Lung (tissue), 12 donors: Measurements from ENCODE around the gene FAM149A. TPM values are rescaled to one million over a fixed set of nuclear protein-coding genes. Genes with fewer than 3 reads are reported as not detected.

Source experiments
- ATAC-seq: fragments of 200-7000 bp; cut with Tn5 transposase; one replicate; pipeline ENCODE4 v1.9.1; 2020; ENCODE audit warnings: moderate number of reproducible peaks; ENCODE audit not compliant: insufficient read depth, low FRiP score
- DNase-seq, 3 donors: peaks; one replicate each; pipeline ENCODE4 v3.0.0-alpha.2; 2013 to 2017
- H3K27ac ChIP-seq, 2 donors: one replicate each; pipeline ENCODE4 v1.5.1; 2013; ENCODE audit warnings: mild to moderate bottlenecking in 2 of 2, moderate library complexity in 2 of 2, control low read depth in 1 of 2, inconsistent platforms in 1 of 2, low read depth in 1 of 2, low read length in 1 of 2
- H3K27me3 ChIP-seq, 3 donors: one replicate each; pipeline ENCODE4 v1.5.1; 2013; ENCODE audit warnings: low read length in 2 of 3; ENCODE audit not compliant: control insufficient read depth in 3 of 3, insufficient read depth in 3 of 3
- H3K36me3 ChIP-seq, 4 donors: one replicate each; pipeline ENCODE4 v1.5.1; 2013; ENCODE audit warnings: low read length in 4 of 4, mild to moderate bottlenecking in 1 of 4, moderate library complexity in 1 of 4; ENCODE audit not compliant: control insufficient read depth in 4 of 4, insufficient read depth in 4 of 4
- H3K4me1 ChIP-seq, 5 donors: one replicate each; pipeline ENCODE4 v1.5.1; 2013; ENCODE audit warnings: low read length in 5 of 5, mild to moderate bottlenecking in 2 of 5, moderate library complexity in 1 of 5; ENCODE audit not compliant: control insufficient read depth in 5 of 5, insufficient read depth in 5 of 5
- H3K4me3 ChIP-seq: one replicate; pipeline ENCODE4 v1.5.1; 2013; ENCODE audit warnings: mild to moderate bottlenecking, control low read depth, moderate library complexity
- H3K9ac ChIP-seq, 2 donors: one replicate each; pipeline ENCODE4 v1.5.1; 2013; ENCODE audit warnings: low read length in 2 of 2, control low read depth in 1 of 2; ENCODE audit not compliant: insufficient read depth in 1 of 2
- H3K9me3 ChIP-seq, 4 donors: one replicate each; pipeline ENCODE4 v1.5.1; 2013; ENCODE audit warnings: low read length in 3 of 4, mild to moderate bottlenecking in 1 of 4, moderate library complexity in 1 of 4; ENCODE audit not compliant: control insufficient read depth in 4 of 4, insufficient read depth in 3 of 4
- WGBS, 2 donors: extraction: QIAGEN DNeasy Blood & Tissue Kit; methylation state at CpG; one replicate each; pipeline ENCODE4 v1.1.7; 2013; 5-methylcytosine and 5-hydroxymethylcytosine counted together
- polyA plus RNA-seq, 2 donors: library from polyadenylated mRNA; stranded (reverse); fragments of 200-250 nt; gene quantifications; one replicate each; pipeline ENCODE4 v1.2.1, GENCODE V29; 2013
- total RNA-seq, 2 donors: library from RNA; depleted of rRNA in 1 of 2; stranded (reverse); fragments of >200 nt in 1 of 2; gene quantifications; one replicate each; pipeline ENCODE4 v1.2.1, GENCODE V29; 2014 to 2021
- TF ChIP-seq, protein P1 (sequence below): IDR thresholded peaks from 2 replicates; pipeline ENCODE4 v1.5.1; 2012; ENCODE audit warnings: mild to moderate bottlenecking; ENCODE audit errors: control extremely low read depth, extremely low read depth
- donor health status: control.
- donor health status: control.
- donor health status: Bipolar disorder and iron deficiency.
- donor health status: healthy.
- donor health status: DM: yes; HTN: yes; CAD: no.

Gene FAM149A
- total and polyA plus RNA-seq, 4 donors: 2.5 to 14.8 (median 13.0) TPM

DNA sequence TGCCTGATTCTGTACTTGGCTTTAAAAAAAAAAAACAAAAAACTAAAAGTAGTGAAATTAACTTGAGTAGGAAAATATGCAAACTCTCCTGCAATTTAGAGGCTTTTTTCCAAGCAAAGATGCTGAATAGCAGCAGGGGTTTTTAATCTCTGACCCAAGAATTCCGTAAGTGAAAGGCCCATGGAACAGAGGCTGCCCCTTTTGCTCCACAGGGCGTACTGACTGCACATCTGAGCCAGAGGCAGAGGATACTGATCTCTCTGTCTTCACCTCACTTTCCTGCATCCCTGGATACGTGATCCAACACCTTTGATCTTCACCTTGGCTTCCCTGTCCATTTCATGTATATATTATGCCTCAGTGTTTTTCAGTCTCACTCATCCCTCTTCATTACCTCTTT is 3.9 kb downstream of the FAM149A start:
- no peak overlapping the region for H3K4me3 ChIP-seq
- no peak for ATAC-seq
- H3K9me3 ChIP-seq: no peaks in the 10 kb centered on the region
- H3K36me3 ChIP-seq: peaks cover 0 to 2% (median 0%) of the 10 kb centered on the region in 4 donors
- TF ChIP-seq, protein P1, sequence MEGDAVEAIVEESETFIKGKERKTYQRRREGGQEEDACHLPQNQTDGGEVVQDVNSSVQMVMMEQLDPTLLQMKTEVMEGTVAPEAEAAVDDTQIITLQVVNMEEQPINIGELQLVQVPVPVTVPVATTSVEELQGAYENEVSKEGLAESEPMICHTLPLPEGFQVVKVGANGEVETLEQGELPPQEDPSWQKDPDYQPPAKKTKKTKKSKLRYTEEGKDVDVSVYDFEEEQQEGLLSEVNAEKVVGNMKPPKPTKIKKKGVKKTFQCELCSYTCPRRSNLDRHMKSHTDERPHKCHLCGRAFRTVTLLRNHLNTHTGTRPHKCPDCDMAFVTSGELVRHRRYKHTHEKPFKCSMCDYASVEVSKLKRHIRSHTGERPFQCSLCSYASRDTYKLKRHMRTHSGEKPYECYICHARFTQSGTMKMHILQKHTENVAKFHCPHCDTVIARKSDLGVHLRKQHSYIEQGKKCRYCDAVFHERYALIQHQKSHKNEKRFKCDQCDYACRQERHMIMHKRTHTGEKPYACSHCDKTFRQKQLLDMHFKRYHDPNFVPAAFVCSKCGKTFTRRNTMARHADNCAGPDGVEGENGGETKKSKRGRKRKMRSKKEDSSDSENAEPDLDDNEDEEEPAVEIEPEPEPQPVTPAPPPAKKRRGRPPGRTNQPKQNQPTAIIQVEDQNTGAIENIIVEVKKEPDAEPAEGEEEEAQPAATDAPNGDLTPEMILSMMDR: no peak
- no peaks in the 10 kb centered on the region for H3K27me3 ChIP-seq
- WGBS, 2 donors: 84 to 87% methylated on average over 3 of the region's 3 CpGs
- H3K4me1 ChIP-seq: peaks cover 0 to 15% (median 6%) of the 10 kb centered on the region in 5 donors
- DNase-seq: no peak
- no peak overlapping the region for H3K27ac ChIP-seq
- H3K9ac ChIP-seq: no peak overlapping the region

DNA sequence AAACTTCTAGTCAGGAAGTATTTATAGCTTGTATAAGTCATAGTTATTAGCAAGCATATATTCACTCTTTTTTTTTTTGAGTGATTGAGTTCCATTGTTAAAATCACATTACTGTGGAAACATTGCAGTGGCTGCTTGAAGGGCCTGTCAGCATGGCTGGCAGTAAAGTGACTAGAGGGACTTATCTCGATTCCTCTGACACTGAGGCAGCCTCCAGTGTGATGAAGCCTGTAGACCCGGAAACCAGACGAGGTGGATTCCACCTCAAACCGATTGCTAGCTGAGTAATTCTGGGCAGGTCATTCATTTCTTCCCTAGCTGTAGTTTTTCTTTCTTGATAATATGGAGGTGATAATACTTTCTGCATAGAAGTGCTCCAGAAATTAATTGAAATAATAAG is 4.7 kb downstream of the FAM149A start:
- DNase-seq (no peak), ATAC-seq (no peak)
- TF ChIP-seq, protein P1: no peak
- Histone ChIP-seq H3K27me3 (no peaks in the 10 kb centered on the region), H3K36me3 (peaks cover 0 to 2% (median 0%) of the 10 kb centered on the region in 4 donors), H3K4me1 (peaks cover 0 to 15% (median 6%) of the 10 kb centered on the region in 5 donors), H3K4me3 (no peak overlapping the region), H3K27ac (no peak overlapping the region), H3K9ac (no peak overlapping the region), H3K9me3 (no peaks in the 10 kb centered on the region)
- WGBS, 2 donors: 87% methylated on average over 4 of the region's 4 CpGs

DNA sequence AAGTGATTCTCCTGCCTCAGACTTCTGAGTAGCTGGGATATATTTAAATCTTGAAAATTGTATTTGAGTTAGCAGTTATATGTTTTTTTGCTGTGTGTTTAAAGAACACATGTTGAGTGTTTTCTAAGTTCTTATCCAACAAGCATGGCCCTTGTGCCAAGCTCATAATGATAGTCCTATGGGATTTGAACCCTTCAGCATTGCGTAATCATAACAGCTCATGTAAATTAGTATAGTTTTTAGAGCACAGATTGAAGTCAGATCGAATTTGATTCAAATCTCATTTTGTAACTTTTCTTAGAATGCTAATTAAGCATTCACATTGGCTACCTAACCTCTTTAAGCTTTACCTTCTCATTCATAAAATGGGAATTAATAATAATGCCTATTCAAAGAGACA is 12.2 kb downstream of the FAM149A start:
- ATAC-seq (no peak), DNase-seq (peak in 2 of 3 donors; percentile 19 to 54)
- Histone ChIP-seq H3K4me3 (no peak overlapping the region), H3K9ac (no peak overlapping the region), H3K27me3 (no peaks in the 10 kb centered on the region), H3K9me3 (no peaks in the 10 kb centered on the region), H3K27ac (no peak overlapping the region), H3K36me3 (peaks cover 0 to 1% (median 0%) of the 10 kb centered on the region in 4 donors), H3K4me1 (peaks cover 0 to 5% (median 0%) of the 10 kb centered on the region in 5 donors)
- WGBS, 2 donors: 78 to 85% methylated on average over 2 of the region's 2 CpGs
- TF ChIP-seq, protein P1: no peak

DNA sequence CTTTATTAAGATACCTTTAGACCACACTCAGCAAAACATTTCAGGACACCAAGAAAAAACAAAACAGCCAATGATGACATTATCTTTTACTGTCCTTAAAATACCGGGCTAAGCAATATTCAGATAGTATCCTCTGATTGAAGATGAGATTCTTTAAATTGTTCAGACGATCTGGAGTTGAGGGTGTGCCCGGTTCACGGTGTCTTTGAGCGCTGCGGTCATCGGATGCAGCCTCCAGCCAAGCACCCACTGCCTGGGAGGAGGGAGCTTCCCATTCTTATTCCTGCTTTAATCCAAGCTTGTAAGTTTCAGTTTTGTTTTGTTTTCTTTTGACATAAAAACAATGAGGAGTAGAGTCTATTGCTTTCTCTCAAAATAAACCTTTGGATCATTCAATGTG is 14.1 kb downstream of the FAM149A start:
- Histone ChIP-seq H3K27ac (no peak overlapping the region), H3K36me3 (peaks cover 0 to 1% (median 0%) of the 10 kb centered on the region in 4 donors), H3K4me1 (peaks cover 0 to 5% (median 0%) of the 10 kb centered on the region in 5 donors), H3K9me3 (no peaks in the 10 kb centered on the region), H3K9ac (no peak overlapping the region), H3K27me3 (no peaks in the 10 kb centered on the region), H3K4me3 (no peak overlapping the region)
- no peak for ATAC-seq
- TF ChIP-seq, protein P1: no peak
- 54 to 71% methylated on average over 7 of the region's 7 CpGs for WGBS, 2 donors
- DNase-seq: no peak
